Mucosa of rectum (tissue), 2 donors: ENCODE data around the gene MYT1.

Experiments
- H3K27ac ChIP-seq, 2 donors: one replicate each; pipeline ENCODE4 v1.7.0; 2013; ENCODE audit warnings: inconsistent platforms in 2 of 2, low read depth in 2 of 2, low read length in 2 of 2
- H3K27me3 ChIP-seq, 2 donors: one replicate each; pipeline ENCODE4 v1.7.0; 2013; ENCODE audit warnings: low read length in 2 of 2; ENCODE audit not compliant: control insufficient read depth in 2 of 2, insufficient read depth in 2 of 2
- H3K36me3 ChIP-seq, 2 donors: one replicate each; pipeline ENCODE4 v1.7.0; 2013; ENCODE audit warnings: low read length in 2 of 2; ENCODE audit not compliant: control insufficient read depth in 2 of 2, insufficient read depth in 2 of 2
- H3K4me1 ChIP-seq, 2 donors: one replicate each; pipeline ENCODE4 v1.7.0; 2013; ENCODE audit warnings: low read length in 2 of 2, mild to moderate bottlenecking in 1 of 2; ENCODE audit not compliant: control insufficient read depth in 2 of 2, insufficient read depth in 2 of 2
- H3K4me3 ChIP-seq, 2 donors: one replicate each; pipeline ENCODE4 v1.7.0; 2013; ENCODE audit warnings: low read length in 2 of 2
- H3K9ac ChIP-seq, 2 donors: one replicate each; pipeline ENCODE4 v1.7.0; 2013; ENCODE audit warnings: low read length in 2 of 2, low read depth in 1 of 2, mild to moderate bottlenecking in 1 of 2
- H3K9me3 ChIP-seq, 2 donors: one replicate each; pipeline ENCODE4 v1.7.0; 2013; ENCODE audit warnings: low read length in 2 of 2; ENCODE audit not compliant: control insufficient read depth in 2 of 2
- donor health status: healthy.
- donor health status: Normal muscosa, but diverticular disease.

The MYT1 gene

GRCh38 chr20:64238115-64238825 is 74.0 kb downstream of the MYT1 start:
- H3K27ac ChIP-seq, result no peak overlapping the region
- H3K9me3 ChIP-seq, result no peaks in the 10 kb centered on the region
- no peaks in the 10 kb centered on the region for H3K4me1 ChIP-seq
- no peaks in the 10 kb centered on the region for H3K36me3 ChIP-seq
- H3K9ac ChIP-seq, result no peak overlapping the region
- no peak overlapping the region for H3K4me3 ChIP-seq
- no peaks in the 10 kb centered on the region for H3K27me3 ChIP-seq

GRCh38 chr20:64238851-64239387 is 74.7 kb downstream of the MYT1 start:
- no peaks in the 10 kb centered on the region for H3K27me3 ChIP-seq
- H3K9me3 ChIP-seq, result no peaks in the 10 kb centered on the region
- no peaks in the 10 kb centered on the region for H3K36me3 ChIP-seq
- H3K9ac ChIP-seq, result no peak overlapping the region
- H3K4me3 ChIP-seq, result no peak overlapping the region
- H3K27ac ChIP-seq, result no peak overlapping the region
- H3K4me1 ChIP-seq, result no peaks in the 10 kb centered on the region

GRCh38 chr20:64239449-64240242 is 75.4 kb downstream of the MYT1 start:
- no peak overlapping the region for H3K4me3 ChIP-seq
- H3K27me3 ChIP-seq, result no peaks in the 10 kb centered on the region
- H3K36me3 ChIP-seq, result no peaks in the 10 kb centered on the region
- H3K4me1 ChIP-seq, result no peaks in the 10 kb centered on the region
- no peaks in the 10 kb centered on the region for H3K9me3 ChIP-seq
- H3K9ac ChIP-seq, result no peak overlapping the region
- H3K27ac ChIP-seq, result no peak overlapping the region

- Histone ChIP-seq H3K36me3 (no peaks in the 10 kb centered on the region), H3K27me3 (peaks cover 0 to 2% of the 10 kb centered on the region in 2 donors), H3K9me3 (no peaks in the 10 kb centered on the region), H3K4me1 (no peaks in the 10 kb centered on the region), H3K9ac (no peak overlapping the region), H3K4me3 (no peak overlapping the region), H3K27ac (no peak overlapping the region)
Measured at GRCh38 chr20:64240243-64241015, 76.2 kb downstream of the MYT1 start.

GRCh38 chr20:64241061-64241460 is 76.8 kb downstream of the MYT1 start:
- Histone ChIP-seq H3K27ac (no peak overlapping the region), H3K4me3 (no peak overlapping the region), H3K9ac (no peak overlapping the region), H3K9me3 (no peaks in the 10 kb centered on the region), H3K27me3 (peaks cover 0 to 2% of the 10 kb centered on the region in 2 donors), H3K4me1 (no peaks in the 10 kb centered on the region), H3K36me3 (no peaks in the 10 kb centered on the region)

- Histone ChIP-seq H3K9ac (no peak overlapping the region), H3K27me3 (peaks cover 0 to 2% of the 10 kb centered on the region in 2 donors), H3K36me3 (no peaks in the 10 kb centered on the region), H3K4me3 (no peak overlapping the region), H3K9me3 (no peaks in the 10 kb centered on the region), H3K27ac (no peak overlapping the region), H3K4me1 (no peaks in the 10 kb centered on the region)
Measured at GRCh38 chr20:64242003-64242796, 77.9 kb downstream of the MYT1 start.

GRCh38 chr20:64242797-64243475 is 78.7 kb downstream of the MYT1 start:
- H3K36me3 ChIP-seq, result no peaks in the 10 kb centered on the region
- no peaks in the 10 kb centered on the region for H3K4me1 ChIP-seq
- no peak overlapping the region for H3K9ac ChIP-seq
- peaks cover 0 to 2% of the 10 kb centered on the region in 2 donors for H3K27me3 ChIP-seq
- no peaks in the 10 kb centered on the region for H3K9me3 ChIP-seq
- no peak overlapping the region for H3K27ac ChIP-seq
- H3K4me3 ChIP-seq, result no peak overlapping the region

GRCh38 chr20:64244281-64244805 is 80.1 kb downstream of the MYT1 start:
- no peaks in the 10 kb centered on the region for H3K9me3 ChIP-seq
- H3K4me1 ChIP-seq, result no peaks in the 10 kb centered on the region
- H3K4me3 ChIP-seq, result no peak overlapping the region
- H3K27me3 ChIP-seq, result peaks cover 0 to 2% of the 10 kb centered on the region in 2 donors
- no peak overlapping the region for H3K27ac ChIP-seq
- H3K36me3 ChIP-seq, result no peaks in the 10 kb centered on the region
- H3K9ac ChIP-seq, result no peak overlapping the region
